Lung (tissue), 16 donors: ENCODE results near the gene MYADML2. TPM values are rescaled to one million over a fixed set of nuclear protein-coding genes. Genes with fewer than 3 reads are reported as not detected.

Experiments
- ATAC-seq: fragments of 200-7000 bp; cut with Tn5 transposase; one replicate; pipeline ENCODE4 v1.9.1; 2020; ENCODE audit warnings: moderate number of reproducible peaks; ENCODE audit not compliant: insufficient read depth, low FRiP score
- DNase-seq, 3 donors: peaks; one replicate each; pipeline ENCODE4 v3.0.0-alpha.2; 2013 to 2017
- H3K27ac ChIP-seq, 2 donors: one replicate each; pipeline ENCODE4 v1.5.1; 2013; ENCODE audit warnings: mild to moderate bottlenecking in 2 of 2, moderate library complexity in 2 of 2, control low read depth in 1 of 2, inconsistent platforms in 1 of 2, low read depth in 1 of 2, low read length in 1 of 2
- H3K27me3 ChIP-seq, 3 donors: one replicate each; pipeline ENCODE4 v1.5.1; 2013; ENCODE audit warnings: low read length in 2 of 3; ENCODE audit not compliant: control insufficient read depth in 3 of 3, insufficient read depth in 3 of 3
- H3K36me3 ChIP-seq, 4 donors: one replicate each; pipeline ENCODE4 v1.5.1; 2013; ENCODE audit warnings: low read length in 4 of 4, mild to moderate bottlenecking in 1 of 4, moderate library complexity in 1 of 4; ENCODE audit not compliant: control insufficient read depth in 4 of 4, insufficient read depth in 4 of 4
- H3K4me1 ChIP-seq, 5 donors: one replicate each; pipeline ENCODE4 v1.5.1; 2013; ENCODE audit warnings: low read length in 5 of 5, mild to moderate bottlenecking in 2 of 5, moderate library complexity in 1 of 5; ENCODE audit not compliant: control insufficient read depth in 5 of 5, insufficient read depth in 5 of 5
- H3K4me3 ChIP-seq: one replicate; pipeline ENCODE4 v1.5.1; 2013; ENCODE audit warnings: mild to moderate bottlenecking, control low read depth, moderate library complexity
- H3K9ac ChIP-seq, 2 donors: one replicate each; pipeline ENCODE4 v1.5.1; 2013; ENCODE audit warnings: low read length in 2 of 2, control low read depth in 1 of 2; ENCODE audit not compliant: insufficient read depth in 1 of 2
- H3K9me3 ChIP-seq, 4 donors: one replicate each; pipeline ENCODE4 v1.5.1; 2013; ENCODE audit warnings: low read length in 3 of 4, mild to moderate bottlenecking in 1 of 4, moderate library complexity in 1 of 4; ENCODE audit not compliant: control insufficient read depth in 4 of 4, insufficient read depth in 3 of 4
- WGBS, 2 donors: extraction: QIAGEN DNeasy Blood & Tissue Kit; methylation state at CpG; one replicate each; pipeline ENCODE4 v1.1.7; 2013; 5-methylcytosine and 5-hydroxymethylcytosine counted together
- long read RNA-seq, 5 donors: transcript quantifications; one replicate each; lab custom pipeline, GENCODE V29; 2026
- polyA plus RNA-seq, 2 donors: library from polyadenylated mRNA; stranded (reverse); fragments of 200-250 nt; gene quantifications; one replicate each; pipeline ENCODE4 v1.2.1, GENCODE V29; 2013
- total RNA-seq, 2 donors: library from RNA; depleted of rRNA in 1 of 2; stranded (reverse); fragments of >200 nt in 1 of 2; gene quantifications; one replicate each; pipeline ENCODE4 v1.2.1, GENCODE V29; 2014 to 2021
- TF ChIP-seq, protein P1 (sequence below): IDR thresholded peaks from 2 replicates; pipeline ENCODE4 v1.5.1; 2012; ENCODE audit warnings: mild to moderate bottlenecking; ENCODE audit errors: control extremely low read depth, extremely low read depth
- donor health status: control.
- donor health status: control.
- donor health status: Bipolar disorder and iron deficiency.
- donor health status: healthy.
- donor health status: DM: yes; HTN: yes; CAD: no.

Gene MYADML2, protein sequence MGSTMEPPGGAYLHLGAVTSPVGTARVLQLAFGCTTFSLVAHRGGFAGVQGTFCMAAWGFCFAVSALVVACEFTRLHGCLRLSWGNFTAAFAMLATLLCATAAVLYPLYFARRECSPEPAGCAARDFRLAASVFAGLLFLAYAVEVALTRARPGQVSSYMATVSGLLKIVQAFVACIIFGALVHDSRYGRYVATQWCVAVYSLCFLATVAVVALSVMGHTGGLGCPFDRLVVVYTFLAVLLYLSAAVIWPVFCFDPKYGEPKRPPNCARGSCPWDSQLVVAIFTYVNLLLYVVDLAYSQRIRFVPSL
- total RNA-seq (not detected), polyA plus RNA-seq (not detected)
- long read RNA-seq, donor 1: 0 reads
- long read RNA-seq, donor 2: 0 reads
- long read RNA-seq, donor 3: 0 reads
- long read RNA-seq, donor 4: 0 reads
- long read RNA-seq, donor 5: 0 reads

DNA sequence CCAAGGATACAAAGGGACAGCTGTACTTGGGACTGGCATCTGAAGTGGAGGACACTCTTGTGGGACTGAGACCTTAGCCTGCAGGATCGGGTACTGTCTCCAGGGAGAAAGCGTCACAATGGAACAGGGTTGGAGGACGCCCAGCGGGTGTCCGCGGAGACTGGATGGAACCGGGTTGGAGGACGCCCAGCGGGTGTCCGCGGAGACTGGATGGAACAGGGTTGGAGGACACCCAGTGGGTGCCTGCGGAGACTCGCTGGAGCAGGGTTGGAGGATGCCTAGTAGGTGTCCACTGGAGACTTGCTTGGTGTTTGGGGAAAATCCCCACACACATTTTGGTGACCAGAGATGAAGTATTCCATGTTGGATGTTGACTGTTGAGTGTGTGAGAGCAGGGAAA, at the start of gene MYADML2:
MYADML2 (minus strand) TSS at position 45 of the 400 bp plus-strand sequence. CDS start 5,492 bp downstream, outside the sequence.
- 88 to 93% methylated on average over 13 of the region's 13 CpGs for WGBS, 2 donors
- Histone ChIP-seq H3K27ac (no peak within 1 kb of the TSS), H3K27me3 (peaks cover 0 to 4% (median 0%) of the 10 kb centered on the region in 3 donors), H3K4me1 (no peaks in the 10 kb centered on the region), H3K4me3 (no peak within 1 kb of the TSS), H3K9me3 (no peaks in the 10 kb centered on the region), H3K36me3 (no peaks in the 10 kb centered on the region), H3K9ac (no peak within 1 kb of the TSS)
- DNase-seq: no peak
- ATAC-seq: no peak
- TF ChIP-seq, protein P1, sequence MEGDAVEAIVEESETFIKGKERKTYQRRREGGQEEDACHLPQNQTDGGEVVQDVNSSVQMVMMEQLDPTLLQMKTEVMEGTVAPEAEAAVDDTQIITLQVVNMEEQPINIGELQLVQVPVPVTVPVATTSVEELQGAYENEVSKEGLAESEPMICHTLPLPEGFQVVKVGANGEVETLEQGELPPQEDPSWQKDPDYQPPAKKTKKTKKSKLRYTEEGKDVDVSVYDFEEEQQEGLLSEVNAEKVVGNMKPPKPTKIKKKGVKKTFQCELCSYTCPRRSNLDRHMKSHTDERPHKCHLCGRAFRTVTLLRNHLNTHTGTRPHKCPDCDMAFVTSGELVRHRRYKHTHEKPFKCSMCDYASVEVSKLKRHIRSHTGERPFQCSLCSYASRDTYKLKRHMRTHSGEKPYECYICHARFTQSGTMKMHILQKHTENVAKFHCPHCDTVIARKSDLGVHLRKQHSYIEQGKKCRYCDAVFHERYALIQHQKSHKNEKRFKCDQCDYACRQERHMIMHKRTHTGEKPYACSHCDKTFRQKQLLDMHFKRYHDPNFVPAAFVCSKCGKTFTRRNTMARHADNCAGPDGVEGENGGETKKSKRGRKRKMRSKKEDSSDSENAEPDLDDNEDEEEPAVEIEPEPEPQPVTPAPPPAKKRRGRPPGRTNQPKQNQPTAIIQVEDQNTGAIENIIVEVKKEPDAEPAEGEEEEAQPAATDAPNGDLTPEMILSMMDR: no peak

DNA sequence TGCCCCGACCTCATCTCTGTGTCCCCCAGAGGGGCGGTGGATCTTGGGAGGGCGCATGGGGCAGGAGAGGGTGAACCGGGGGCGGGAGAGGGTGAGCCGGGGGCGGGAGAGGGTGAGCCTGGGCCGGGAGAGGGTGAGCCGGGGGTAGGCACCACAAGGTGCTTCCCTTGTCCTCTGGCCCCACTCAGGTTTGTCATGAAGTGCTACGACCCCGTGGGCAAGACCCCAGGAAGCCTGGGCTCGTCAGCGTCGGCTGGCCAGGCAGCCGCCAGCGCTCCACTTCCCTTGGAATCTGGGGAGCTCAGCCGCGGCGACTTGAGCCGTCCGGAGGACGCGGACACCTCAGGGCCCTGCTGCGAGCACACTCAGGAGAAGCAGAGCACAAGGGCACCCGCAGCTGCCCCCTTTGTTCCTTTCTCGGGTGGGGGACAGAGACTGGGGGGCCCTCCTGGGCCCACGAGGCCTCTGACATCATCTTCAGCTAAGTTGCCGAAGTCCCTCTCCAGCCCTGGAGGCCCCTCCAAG, 49.3 kb upstream of the MYADML2 start:
- H3K9me3 ChIP-seq: no peaks in the 10 kb centered on the region
- no peak overlapping the region for H3K27ac ChIP-seq
- no peak overlapping the region for H3K4me3 ChIP-seq
- H3K27me3 ChIP-seq: no peaks in the 10 kb centered on the region
- TF ChIP-seq, protein P1: no peak
- WGBS, 2 donors: 91 to 94% methylated on average over 27 to 28 of the region's 28 CpGs
- ATAC-seq: no peak
- peaks cover 0 to 61% (median 15%) of the 10 kb centered on the region in 5 donors for H3K4me1 ChIP-seq
- H3K36me3 ChIP-seq: peaks cover 0 to 19% (median 1%) of the 10 kb centered on the region in 4 donors
- no peak overlapping the region for H3K9ac ChIP-seq
- no peak for DNase-seq

DNA sequence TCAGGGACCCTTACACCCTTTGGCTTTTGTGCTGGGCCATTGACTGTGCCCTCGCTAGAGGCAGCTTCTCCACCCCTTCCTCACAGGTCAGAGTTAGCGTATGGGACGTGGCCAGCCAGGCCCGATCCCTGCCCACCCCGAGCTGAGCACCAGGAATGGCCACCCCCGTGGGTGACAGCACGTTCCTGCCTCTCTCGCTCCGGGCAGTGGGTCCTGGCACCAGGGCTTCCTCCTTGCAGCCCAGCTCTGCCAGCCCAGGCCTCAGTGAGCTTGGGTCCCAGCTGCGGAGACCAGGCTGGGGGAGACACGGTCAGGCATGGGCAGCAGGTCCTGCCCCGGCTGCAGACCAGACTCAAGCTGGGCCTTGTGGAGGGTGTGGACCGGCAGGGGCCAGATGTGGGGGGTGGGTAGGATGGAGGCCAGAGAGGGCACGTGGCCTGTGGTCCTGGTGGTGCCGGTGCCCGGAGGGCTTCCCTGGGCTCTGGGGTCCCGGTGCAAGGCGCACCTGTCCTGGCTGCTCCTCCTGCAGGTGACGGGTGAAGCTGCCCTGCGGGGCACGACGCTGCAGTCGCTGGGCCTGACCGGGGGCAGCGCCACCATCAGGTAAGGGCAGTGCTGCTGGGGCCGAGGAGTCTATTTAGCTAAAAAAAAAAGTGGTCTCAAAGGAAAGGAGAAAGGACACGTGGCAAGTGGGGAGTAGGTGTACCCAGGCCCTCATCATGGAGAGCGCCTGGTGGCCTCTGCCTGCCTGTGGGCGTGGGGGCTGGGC, 48.6 kb upstream of the MYADML2 start:
- TF ChIP-seq, protein P1: no peak
- Histone ChIP-seq H3K9me3 (no peaks in the 10 kb centered on the region), H3K4me3 (no peak overlapping the region), H3K9ac (peak overlapping the region in 1 of 2 donors; percentile 13), H3K36me3 (peaks cover 0 to 19% (median 1%) of the 10 kb centered on the region in 4 donors), H3K27ac (no peak overlapping the region), H3K4me1 (peaks cover 0 to 60% (median 21%) of the 10 kb centered on the region in 5 donors), H3K27me3 (no peaks in the 10 kb centered on the region)
- no peak for DNase-seq
- no peak for ATAC-seq
- WGBS, 2 donors: 94 to 97% methylated on average over 28 to 29 of the region's 29 CpGs
